K562 (cell line): Measurements from ENCODE around the gene FMN2. TPM values are rescaled to one million over a fixed set of nuclear protein-coding genes. Genes with fewer than 3 reads are reported as not detected.

Source experiments
- ATAC-seq: fragments of 200-7000 bp; cut with Tn5 transposase; 3 replicates; pipeline ENCODE4 v1.9.1; 2020; ENCODE audit warnings: moderate library complexity
- BruUV-seq: library from RNA; stranded (reverse); fragments of 400-500 nt; replicated peaks from 2 replicates; lab custom pipeline; 2021; lab: Mats Ljungman, UMichigan
- CTCF ChIA-PET: fragments of 300-600 bp; formaldehyde crosslinking; extraction: SDS; loops from one replicate; lab custom pipeline; 2021; ENCODE audit warnings: low intra/inter-chr PET ratio; lab: Yijun Ruan, JAX
- POLR2A ChIA-PET: fragments of 300-600, 350-650 bp; sonication (Branson Sonifier 250); formaldehyde crosslinking; extraction: SDS; loops from one replicate; lab custom pipeline; 2021; ENCODE audit warnings: antibody characterized with exemption, inconsistent platforms; lab: Yijun Ruan, JAX
- DNase-seq, 4 experiments: peaks; one replicate each; pipeline versions ENCODE4 v3.0.0 to v3.0.0-alpha.2; 2011 to 2018; ENCODE audit warnings: low spot score in 3 of 4, mixed read lengths in 3 of 4; ENCODE audit errors: extremely low read depth in 1 of 4
- FAIRE-seq: peaks from 2 replicates; lab custom pipeline; 2011; peaks lifted over from hg19 to GRCh38; lab: Jason Lieb, UNC
- H2AFZ ChIP-seq: 2 replicates; pipeline ENCODE4 v1.6.0; 2011; ENCODE audit warnings: low read depth, low read length, control low read depth, inconsistent platforms
- H3K27ac ChIP-seq: fragments of 200-600 bp; 3 replicates; pipeline ENCODE4 v1.8.0; 2011; ENCODE audit warnings: low read depth, mild to moderate bottlenecking, control low read depth, inconsistent platforms, low read length, moderate library complexity, mixed read lengths; ENCODE audit errors: extremely low read depth
- H3K27me3 ChIP-seq, 2 experiments: fragments of 300-600 bp in 1 of 2; 2 replicates in 1 of 2; 3 replicates in 1 of 2; pipeline versions ENCODE4 v1.6.0 to v1.8.0; 2011; ENCODE audit warnings: inconsistent platforms in 2 of 2, low read length in 2 of 2, mild to moderate bottlenecking in 1 of 2, mixed read lengths in 1 of 2, moderate library complexity in 1 of 2; ENCODE audit not compliant: control insufficient read depth in 2 of 2, insufficient read depth in 2 of 2
- H3K36me3 ChIP-seq: fragments of 300-600 bp; 3 replicates; pipeline ENCODE4 v1.8.0; 2011; ENCODE audit warnings: mild to moderate bottlenecking, low read length, inconsistent platforms; ENCODE audit not compliant: control insufficient read depth, insufficient read depth
- H3K4me1 ChIP-seq, 2 experiments: fragments of 200-600 bp in 1 of 2; replicated peaks in 1 of 2; 2 replicates in 1 of 2; 3 replicates in 1 of 2; pipeline versions ENCODE4 v1.5.1 to v1.8.0; 2011; ENCODE audit warnings: inconsistent platforms in 2 of 2, low read length in 2 of 2, mild to moderate bottlenecking in 1 of 2, mixed read lengths in 1 of 2, moderate library complexity in 1 of 2; ENCODE audit not compliant: control insufficient read depth in 2 of 2, insufficient read depth in 2 of 2
- H3K4me2 ChIP-seq: 2 replicates; pipeline ENCODE4 v1.6.1; 2011; ENCODE audit warnings: low read length, control low read depth, inconsistent platforms, mixed read lengths; ENCODE audit not compliant: insufficient read depth
- H3K4me3 ChIP-seq: fragments of 200-600 bp; sonication (generic), shearing (Covaris generic); 2 replicates; pipeline ENCODE4 v1.5.1; 2016; ENCODE audit warnings: control low read depth, inconsistent platforms
- H3K79me2 ChIP-seq: fragments of 200-600 bp; 3 replicates; pipeline ENCODE4 v1.8.0; 2011; ENCODE audit warnings: low read length, inconsistent platforms; ENCODE audit not compliant: control insufficient read depth, insufficient read depth
- H3K9ac ChIP-seq, 2 experiments: 2 replicates each; pipeline versions ENCODE4 v1.6.0 to v1.6.1; 2011; ENCODE audit warnings: low read depth in 2 of 2, low read length in 2 of 2, control low read depth in 1 of 2, inconsistent platforms in 1 of 2, mild to moderate bottlenecking in 1 of 2, mixed read lengths in 1 of 2; ENCODE audit not compliant: insufficient read depth in 1 of 2
- H3K9me1 ChIP-seq: one replicate; pipeline ENCODE4 v1.6.0; 2011; ENCODE audit warnings: inconsistent platforms, mild to moderate bottlenecking, low read length, moderate library complexity; ENCODE audit not compliant: control insufficient read depth, insufficient read depth
- H3K9me3 ChIP-seq: replicated peaks from 2 replicates; pipeline ENCODE4 v1.5.1; 2011; ENCODE audit warnings: low read depth, low read length, inconsistent platforms; ENCODE audit not compliant: control insufficient read depth, insufficient read depth
- H4K20me1 ChIP-seq: replicated peaks from 2 replicates; pipeline ENCODE4 v1.6.1; 2011; ENCODE audit warnings: low read length, inconsistent platforms, mixed read lengths; ENCODE audit not compliant: control insufficient read depth, insufficient read depth
- AFF4 ChIP-seq: sonication (generic); formaldehyde crosslinking; IDR thresholded peaks from 2 replicates; pipeline ENCODE4 v1.8.0; 2023; ENCODE audit warnings: mild to moderate bottlenecking, missing genetic modification reagents
- DPF2 ChIP-seq: fragments of 450-650 bp; IDR thresholded peaks from 2 replicates; pipeline ENCODE4 v1.6.1; 2016
- JUND ChIP-seq, 2 experiments: IDR thresholded peaks; 2 replicates in 1 of 2; 3 replicates in 1 of 2; pipeline ENCODE4 v1.6.1; 2011; ENCODE audit warnings: borderline replicate concordance in 2 of 2, low read depth in 2 of 2, low read length in 2 of 2, improper control_type of control experiment in 1 of 2, missing biosample characterization in 1 of 2, missing genetic modification characterization in 1 of 2, missing genetic modification reagents in 1 of 2
- MYBL2 ChIP-seq, 2 experiments: fragments of 450-650 bp in 1 of 2; sonication (generic) in 1 of 2; formaldehyde crosslinking in 1 of 2; IDR thresholded peaks; 2 replicates each; pipeline versions ENCODE4 v1.6.1 to v1.8.1; 2017 to 2022; ENCODE audit warnings: borderline replicate concordance in 1 of 2, inconsistent platforms in 1 of 2, low read depth in 1 of 2, mild to moderate bottlenecking in 1 of 2, missing genetic modification reagents in 1 of 2, moderate library complexity in 1 of 2
- ZNF140 ChIP-seq: fragments of 250-450 bp; sonication (Bioruptor Pico); IDR thresholded peaks from 2 replicates; pipeline ENCODE4 v1.8.0; 2021; ENCODE audit warnings: moderate library complexity, mild to moderate bottlenecking, inconsistent platforms
- whole genome bisulfite sequencing: fragments of 100-300 bp; shearing (Covaris generic); methylation state at CpG from one replicate; pipeline ENCODE4 v1.1.6; 2016; ENCODE audit warnings: low coverage, mixed read lengths; ENCODE audit not compliant: insufficient coverage; ENCODE audit errors: missing lambda C conversion rate; 5-methylcytosine and 5-hydroxymethylcytosine counted together
- in situ Hi-C: fragments of 300-500 bp; cut with MboI; formaldehyde crosslinking; loops from 4 replicates; pipeline ENCODE4 v1.15.0; 2018; ENCODE audit warnings: inconsistent platforms, mixed read lengths
- intact Hi-C: fragments of 100-400 bp; cut with micrococcal nuclease; formaldehyde crosslinking; loops from 2 replicates; pipeline ENCODE4 v1.14.2; 2022
- polyA plus RNA-seq, 8 experiments: library from polyadenylated mRNA; depleted of rRNA in 4 of 8; stranded (reverse) in 5 of 8; unstranded in 3 of 8; fragments of >200 nt; fragmentation: Nextera tagmentation in 2 of 8; fragmentation: Illumina TruSeq in 1 of 8; extraction: Ambion mirVana in 2 of 8; extraction: Trizol in 1 of 8; gene quantifications; 2 replicates each; pipeline versions ENCODE4 v1.2.1 to v1.2.3, GENCODE V29; 2011 to 2014; ENCODE audit warnings: inconsistent platforms in 1 of 8, missing spikeins in 1 of 8
- total RNA-seq, 7 experiments: library from RNA; depleted of rRNA in 6 of 7; stranded (reverse); fragments of >200 nt in 6 of 7; fragmentation: Illumina TruSeq in 2 of 7; extraction: Trizol in 2 of 7; gene quantifications; 2 replicates each; pipeline versions ENCODE4 v1.2.1 to v1.2.3, GENCODE V29; 2011 to 2021; ENCODE audit warnings: low replicate concordance in 1 of 7
- TF ChIP-seq, protein P1 (sequence below): sonication (generic); formaldehyde crosslinking; IDR thresholded peaks from 2 replicates; pipeline ENCODE4 v1.9.0; 2022; ENCODE audit warnings: mild to moderate bottlenecking, missing genetic modification reagents
- TF ChIP-seq, protein P2 (sequence below): fragments of 450-650 bp; IDR thresholded peaks from 2 replicates; pipeline ENCODE4 v1.6.1; 2016; ENCODE audit warnings: antibody characterized with exemption

Gene FMN2
- total and polyA plus RNA-seq, 9 of the 15 experiments (the other 6 are each of a cell fraction or from before 2014, with no cell fraction given), result 0.15 to 0.45 (median 0.16) TPM; not detected in 3

DNA sequence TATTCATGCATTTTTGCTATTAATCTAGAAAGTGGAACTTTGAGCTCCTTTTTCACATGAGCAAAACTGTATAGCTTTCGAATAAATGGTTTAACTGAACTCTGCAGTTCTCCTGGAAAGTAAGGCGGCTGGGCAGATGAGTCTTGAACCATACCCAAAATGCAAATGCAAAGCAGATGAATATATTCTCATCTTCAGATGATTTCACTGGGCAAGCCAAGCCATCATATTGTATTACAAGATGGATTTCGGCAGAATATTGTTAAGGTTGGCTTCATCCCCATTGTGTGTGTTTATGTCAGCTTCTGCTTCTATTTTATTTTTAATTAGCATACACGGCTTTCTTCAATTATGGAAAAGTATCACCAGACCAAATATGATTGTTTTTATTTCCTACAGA lies 310.6 kb downstream of the FMN2 start:
- Histone ChIP-seq H3K9me3 (no peaks in the 10 kb centered on the region), H2AFZ (no peak overlapping the region), H3K4me3 (no peak overlapping the region), H4K20me1 (no peaks in the 10 kb centered on the region), H3K27ac (no peak overlapping the region), H3K27me3 (no peaks in the 10 kb centered on the region), H3K9me1 (no peaks in the 10 kb centered on the region), H3K4me2 (no peak overlapping the region), H3K79me2 (no peaks in the 10 kb centered on the region), H3K36me3 (no peaks in the 10 kb centered on the region), H3K9ac (no peak overlapping the region), H3K4me1 (no peaks in the 10 kb centered on the region)
- 5% methylated on average over 4 of the region's 4 CpGs for WGBS
- ATAC-seq, result no peak
- POLR2A ChIA-PET, result no interaction called here
- intact Hi-C loops, result no loop called here
- TF ChIP-seq, protein P1, sequence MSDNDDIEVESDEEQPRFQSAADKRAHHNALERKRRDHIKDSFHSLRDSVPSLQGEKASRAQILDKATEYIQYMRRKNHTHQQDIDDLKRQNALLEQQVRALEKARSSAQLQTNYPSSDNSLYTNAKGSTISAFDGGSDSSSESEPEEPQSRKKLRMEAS (CRISPR knock-in tag), result no peak
- TF ChIP-seq JUND (IDR thresholded peaks at IDR 0.05; ENCODE audit: borderline replicate concordance, low read depth, low read length) (no peak), JUND (tag; IDR thresholded peaks at IDR 0.05; ENCODE audit: borderline replicate concordance, low read depth, low read length) (no peak), MYBL2 (IDR thresholded peaks at IDR 0.05; ENCODE audit: low read depth) (no peak), MYBL2 (CRISPR knock-in tag; IDR thresholded peaks at IDR 0.05; ENCODE audit: borderline replicate concordance) (no peak), DPF2 (no peak), ZNF140 (CRISPR knock-in tag) (no peak), AFF4 (CRISPR knock-in tag) (no peak)
- TF ChIP-seq, protein P2, sequence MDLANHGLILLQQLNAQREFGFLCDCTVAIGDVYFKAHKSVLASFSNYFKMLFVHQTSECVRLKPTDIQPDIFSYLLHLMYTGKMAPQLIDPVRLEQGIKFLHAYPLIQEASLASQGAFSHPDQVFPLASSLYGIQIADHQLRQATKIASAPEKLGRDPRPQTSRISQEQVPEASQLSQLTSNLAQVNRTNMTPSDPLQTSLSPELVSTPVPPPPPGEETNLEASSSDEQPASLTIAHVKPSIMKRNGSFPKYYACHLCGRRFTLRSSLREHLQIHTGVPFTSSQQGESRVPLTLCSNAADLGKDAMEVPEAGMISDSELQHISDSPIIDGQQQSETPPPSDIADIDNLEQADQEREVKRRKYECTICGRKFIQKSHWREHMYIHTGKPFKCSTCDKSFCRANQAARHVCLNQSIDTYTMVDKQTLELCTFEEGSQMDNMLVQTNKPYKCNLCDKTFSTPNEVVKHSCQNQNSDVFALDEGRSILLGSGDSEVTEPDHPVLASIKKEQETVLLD, result no peak
- FAIRE-seq, result no peak
- no TSS peak for BruUV-seq
- no peak for DNase-seq
- CTCF ChIA-PET, result no interaction called here
- in situ Hi-C loops, result no loop called here
